Keratinocyte (primary cell): Measurements from ENCODE around the gene OBSL1. TPM values are rescaled to one million over a fixed set of nuclear protein-coding genes. Genes with fewer than 3 reads are reported as not detected.

Source experiments
- DNase-seq: peaks from one replicate; pipeline ENCODE4 v3.0.0-alpha.2; 2011; ENCODE audit warnings: low read depth, missing footprints, low spot score
- FAIRE-seq: peaks from 2 replicates; lab custom pipeline; 2011; peaks lifted over from hg19 to GRCh38; lab: Jason Lieb, UNC
- H2AFZ ChIP-seq: 2 replicates; pipeline ENCODE4 v1.6.0; 2012; ENCODE audit warnings: low read length, control low read depth, inconsistent platforms; ENCODE audit not compliant: control insufficient read depth
- H3K27ac ChIP-seq: 2 replicates; pipeline ENCODE4 v1.5.1; 2011; ENCODE audit warnings: low read length; ENCODE audit not compliant: control insufficient read depth, insufficient read depth
- H3K27me3 ChIP-seq: 3 replicates; pipeline ENCODE4 v1.6.0; 2011; ENCODE audit warnings: low read length; ENCODE audit not compliant: control insufficient read depth, insufficient read depth; ENCODE audit errors: extremely low read depth
- H3K36me3 ChIP-seq, 2 experiments: 2 replicates in 1 of 2; 3 replicates in 1 of 2; pipeline ENCODE4 v1.5.1; 2011; ENCODE audit warnings: low read length in 2 of 2, mild to moderate bottlenecking in 1 of 2; ENCODE audit not compliant: control insufficient read depth in 2 of 2, insufficient read depth in 2 of 2; ENCODE audit errors: extremely low read depth in 1 of 2
- H3K4me1 ChIP-seq: 3 replicates; pipeline ENCODE4 v1.5.1; 2011; ENCODE audit warnings: low read length; ENCODE audit not compliant: control insufficient read depth, insufficient read depth; ENCODE audit errors: extremely low read depth
- H3K4me2 ChIP-seq: 3 replicates; pipeline ENCODE4 v1.6.0; 2011; ENCODE audit warnings: low read depth, low read length; ENCODE audit not compliant: control insufficient read depth, insufficient read depth; ENCODE audit errors: extremely low read depth
- H3K4me3 ChIP-seq, 3 experiments: fragments of 200-600 bp in 1 of 3; sonication (generic) in 1 of 3; 2 replicates in 2 of 3; 3 replicates in 1 of 3; pipeline ENCODE4 v1.5.1; 2011 to 2016; ENCODE audit warnings: low read length in 3 of 3, mild to moderate bottlenecking in 3 of 3, control low read depth in 2 of 3, inconsistent platforms in 1 of 3, low read depth in 1 of 3, mixed read lengths in 1 of 3, mixed run types in 1 of 3, moderate library complexity in 1 of 3; ENCODE audit not compliant: control insufficient read depth in 2 of 3, insufficient read depth in 2 of 3; ENCODE audit errors: extremely low read depth in 1 of 3
- H3K79me2 ChIP-seq: 2 replicates; pipeline ENCODE4 v1.6.0; 2012; ENCODE audit warnings: low read length; ENCODE audit not compliant: control insufficient read depth, insufficient read depth
- H3K9ac ChIP-seq: 3 replicates; pipeline ENCODE4 v1.6.0; 2011; ENCODE audit warnings: low read length; ENCODE audit not compliant: control insufficient read depth, insufficient read depth; ENCODE audit errors: extremely low read depth
- H3K9me1 ChIP-seq: 3 replicates; pipeline ENCODE4 v1.6.0; 2011; ENCODE audit warnings: low read length; ENCODE audit not compliant: control insufficient read depth, insufficient read depth; ENCODE audit errors: extremely low read depth
- H3K9me3 ChIP-seq: 2 replicates; pipeline ENCODE4 v1.5.1; 2012; ENCODE audit warnings: low read depth, low read length; ENCODE audit not compliant: control insufficient read depth
- H4K20me1 ChIP-seq: 3 replicates; pipeline ENCODE4 v1.6.0; 2011; ENCODE audit warnings: low read length; ENCODE audit not compliant: control insufficient read depth, insufficient read depth; ENCODE audit errors: extremely low read depth
- EZH2 ChIP-seq: IDR thresholded peaks from one replicate; pipeline ENCODE4 v1.6.1; 2012; ENCODE audit warnings: inconsistent platforms, mild to moderate bottlenecking, low read length, moderate library complexity
- dilution Hi-C: fragments of 300-500 bp; cut with MboI; formaldehyde crosslinking; loops from one replicate; pipeline ENCODE4 v1.7.0; 2020; ENCODE audit warnings: low sequenced_read_pairs; ENCODE audit not compliant: extremely low pct_ligation_motif_present
- polyA plus RNA-seq, 5 experiments: library from polyadenylated mRNA; depleted of rRNA in 3 of 5; stranded (reverse) in 3 of 5; stranded (forward) in 1 of 5; unstranded in 1 of 5; fragments of >200 nt; gene quantifications; 1 replicate in 1 of 5; 2 replicates in 3 of 5; 3 replicates in 1 of 5; pipeline versions ENCODE4 v1.2.1 to v1.2.3, GENCODE V29; 2011 to 2012; ENCODE audit warnings: missing spikeins in 2 of 5, low read depth in 1 of 5, low replicate concordance in 1 of 5
- TF ChIP-seq, protein P1 (sequence below), 3 experiments: IDR thresholded peaks in 1 of 3; conservative IDR thresholded peaks in 1 of 3; optimal IDR thresholded peaks in 1 of 3; 2 replicates in 2 of 3; 3 replicates in 1 of 3; pipeline versions ENCODE3 to v1.5.1; 2011; ENCODE audit warnings: low read length in 3 of 3, mild to moderate bottlenecking in 3 of 3, moderate library complexity in 2 of 3, control low read depth in 1 of 3, inconsistent platforms in 1 of 3; ENCODE audit not compliant: insufficient read depth in 2 of 3; ENCODE audit errors: extremely low read depth in 1 of 3

OBSL1 gene
- polyA plus RNA-seq, 1 donor (not counting 4 experiments of a cell fraction or from before 2014, with no cell fraction given), result 9.3 TPM

- H3K79me2 ChIP-seq, result no peaks in the 10 kb centered on the region
- H3K27me3 ChIP-seq, result peaks cover 19% of the 10 kb centered on the region
- dilution Hi-C loops, result no loop called here
- peaks cover 4% of the 10 kb centered on the region for H4K20me1 ChIP-seq
- no peak for FAIRE-seq
- no peak overlapping the region for H3K4me2 ChIP-seq
- no peak for DNase-seq
- TF ChIP-seq, protein P1, sequence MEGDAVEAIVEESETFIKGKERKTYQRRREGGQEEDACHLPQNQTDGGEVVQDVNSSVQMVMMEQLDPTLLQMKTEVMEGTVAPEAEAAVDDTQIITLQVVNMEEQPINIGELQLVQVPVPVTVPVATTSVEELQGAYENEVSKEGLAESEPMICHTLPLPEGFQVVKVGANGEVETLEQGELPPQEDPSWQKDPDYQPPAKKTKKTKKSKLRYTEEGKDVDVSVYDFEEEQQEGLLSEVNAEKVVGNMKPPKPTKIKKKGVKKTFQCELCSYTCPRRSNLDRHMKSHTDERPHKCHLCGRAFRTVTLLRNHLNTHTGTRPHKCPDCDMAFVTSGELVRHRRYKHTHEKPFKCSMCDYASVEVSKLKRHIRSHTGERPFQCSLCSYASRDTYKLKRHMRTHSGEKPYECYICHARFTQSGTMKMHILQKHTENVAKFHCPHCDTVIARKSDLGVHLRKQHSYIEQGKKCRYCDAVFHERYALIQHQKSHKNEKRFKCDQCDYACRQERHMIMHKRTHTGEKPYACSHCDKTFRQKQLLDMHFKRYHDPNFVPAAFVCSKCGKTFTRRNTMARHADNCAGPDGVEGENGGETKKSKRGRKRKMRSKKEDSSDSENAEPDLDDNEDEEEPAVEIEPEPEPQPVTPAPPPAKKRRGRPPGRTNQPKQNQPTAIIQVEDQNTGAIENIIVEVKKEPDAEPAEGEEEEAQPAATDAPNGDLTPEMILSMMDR (optimal IDR thresholded peaks at IDR 0.05 in 1 of 3, IDR thresholded peaks at IDR 0.05 in 1 of 3, conservative IDR thresholded peaks at IDR 0.05 in 1 of 3; ENCODE audit: extremely low read depth in 1 of 3, insufficient read depth in 2 of 3, low read length in 3 of 3), result no peak
- TF ChIP-seq EZH2, result no peak
- no peak overlapping the region for H3K4me3 ChIP-seq
- H3K36me3 ChIP-seq, result peaks cover 9 to 12% of the 10 kb centered on the region in 2 experiments
- no peaks in the 10 kb centered on the region for H3K9me1 ChIP-seq
- no peak overlapping the region for H2AFZ ChIP-seq
- no peaks in the 10 kb centered on the region for H3K9me3 ChIP-seq
- no peak overlapping the region for H3K27ac ChIP-seq
- H3K4me1 ChIP-seq, result no peaks in the 10 kb centered on the region
- H3K9ac ChIP-seq, result no peak overlapping the region
These were observed 65.1 kb downstream of the OBSL1 start for GRCh38 chr2:219506153-219506801.

GRCh38 chr2:219505585-219505984 lies 65.8 kb downstream of the OBSL1 start:
- Histone ChIP-seq H3K4me2 (no peak overlapping the region), H3K27ac (no peak overlapping the region), H2AFZ (no peak overlapping the region), H3K4me1 (no peaks in the 10 kb centered on the region), H3K36me3 (peaks cover 9 to 12% of the 10 kb centered on the region in 2 experiments), H3K9ac (no peak overlapping the region), H3K79me2 (no peaks in the 10 kb centered on the region), H3K27me3 (peaks cover 12% of the 10 kb centered on the region), H3K9me1 (no peaks in the 10 kb centered on the region), H3K9me3 (no peaks in the 10 kb centered on the region), H3K4me3 (no peak overlapping the region), H4K20me1 (peaks cover 4% of the 10 kb centered on the region)
- no peak for FAIRE-seq
- DNase-seq, result no peak
- TF ChIP-seq, protein P1 (optimal IDR thresholded peaks at IDR 0.05 in 1 of 3, IDR thresholded peaks at IDR 0.05 in 1 of 3, conservative IDR thresholded peaks at IDR 0.05 in 1 of 3; ENCODE audit: extremely low read depth in 1 of 3, insufficient read depth in 2 of 3, low read length in 3 of 3), result no peak
- no peak for TF ChIP-seq EZH2
- dilution Hi-C loops, result no loop called here
